HG02798 (cell line): ENCODE data around the gene CCDC154.
"Not testable (repeated sequence)": the region's sequence is repeated elsewhere in the genome, so short reads cannot be mapped to it uniquely, and the experiment has no call there.

Experiments
- ATAC-seq: cut with Tn5 transposase; IDR thresholded peaks from one replicate; pipeline ENCODE4 v1.9.1; 2021; ENCODE audit warnings: mild to moderate bottlenecking; ENCODE audit not compliant: unreplicated experiment, poor library complexity

The CCDC154 gene

GRCh38 chr16:1455190-1456171, 11.1 kb upstream of the CCDC154 start:
- no peak for ATAC-seq

GRCh38 chr16:1454561-1454960, 10.2 kb upstream of the CCDC154 start:
- ATAC-seq, result no peak

GRCh38 chr16:1453316-1453715, 9.0 kb upstream of the CCDC154 start:
- ATAC-seq, result no peak

GRCh38 chr16:1452530-1452929, 8.2 kb upstream of the CCDC154 start:
- ATAC-seq, result no peak

GRCh38 chr16:1451702-1452392, 7.5 kb upstream of the CCDC154 start:
- no peak for ATAC-seq

- no peak for ATAC-seq
Measured at GRCh38 chr16:1450841-1451240, 6.5 kb upstream of the CCDC154 start.

GRCh38 chr16:1450218-1450617, 5.9 kb upstream of the CCDC154 start:
- ATAC-seq, result no peak

GRCh38 chr16:1449201-1449788, 4.9 kb upstream of the CCDC154 start:
- no peak for ATAC-seq

- ATAC-seq, result no peak
Measured at GRCh38 chr16:1448536-1449116, 4.3 kb upstream of the CCDC154 start.

GRCh38 chr16:1447965-1448364, 3.6 kb upstream of the CCDC154 start:
- no peak for ATAC-seq

- ATAC-seq, result no peak
Measured at GRCh38 chr16:1446296-1447080, 2.1 kb upstream of the CCDC154 start.

GRCh38 chr16:1445518-1446203, 1.3 kb upstream of the CCDC154 start:
- no peak for ATAC-seq

GRCh38 chr16:1444730-1445517, 568 bp upstream of the CCDC154 start:
- no peak for ATAC-seq

- no peak for ATAC-seq
Measured at GRCh38 chr16:1443403-1443973, 868 bp downstream of the CCDC154 start.

- ATAC-seq, result no peak
Measured at GRCh38 chr16:1442697-1443096, 1.7 kb downstream of the CCDC154 start.

GRCh38 chr16:1441391-1441829, 2.9 kb downstream of the CCDC154 start:
- ATAC-seq, result no peak

- not testable (repeated sequence) for ATAC-seq
Measured at GRCh38 chr16:1439699-1440074, 4.7 kb downstream of the CCDC154 start.

GRCh38 chr16:1439058-1439698, 5.2 kb downstream of the CCDC154 start:
- no peak for ATAC-seq
